GM08714 (cell line): ENCODE measurements around the gene EAF2.

ENCODE experiments used
- H3K4me3 ChIP-seq: fragments of 200-500 bp; sonication (Bioruptor generic); 2 replicates; pipeline ENCODE4 v1.5.1; 2014; ENCODE audit warnings: mild to moderate bottlenecking, low read length, inconsistent platforms
- ZNF274 ChIP-seq: IDR thresholded peaks from 2 replicates; pipeline ENCODE4 v1.6.1; 2012; ENCODE audit warnings: mild to moderate bottlenecking, low read depth, low read length

EAF2 gene

DNA sequence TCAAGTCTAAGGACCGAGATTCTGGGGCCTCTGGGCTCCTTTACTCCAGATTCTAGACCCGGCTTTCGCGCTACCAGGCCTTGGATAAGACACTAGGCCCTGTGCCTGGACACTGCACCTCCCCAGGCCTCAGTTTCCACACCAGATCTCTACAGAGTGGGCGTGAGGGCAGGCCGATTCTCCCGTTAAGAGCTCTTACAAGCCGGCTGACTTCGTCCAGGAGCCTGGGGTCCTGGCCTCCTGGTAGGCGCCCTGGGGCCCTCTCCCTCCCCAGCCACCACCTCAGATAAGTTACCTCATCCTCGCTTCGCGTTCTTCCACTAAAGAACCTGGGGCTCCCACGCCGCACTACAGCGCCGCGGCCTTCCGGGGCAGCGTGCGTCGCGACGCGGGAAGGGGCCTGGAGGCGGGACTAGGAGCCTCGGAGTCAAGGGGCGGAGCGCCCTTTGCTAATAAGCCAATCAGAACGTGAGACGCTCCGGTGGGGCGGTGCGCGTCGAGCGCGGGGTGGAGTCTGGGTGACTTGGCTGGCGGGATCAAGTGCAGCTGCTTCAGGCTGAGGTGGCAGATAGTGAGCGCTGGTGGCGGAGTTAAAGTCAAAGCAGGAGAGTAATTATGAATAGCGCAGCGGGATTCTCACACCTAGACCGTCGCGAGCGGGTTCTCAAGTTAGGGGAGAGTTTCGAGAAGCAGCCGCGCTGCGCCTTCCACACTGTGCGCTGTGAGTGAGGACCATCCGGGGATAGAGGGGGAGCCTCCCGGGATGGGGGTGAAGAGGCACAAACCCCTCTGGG is at the start of gene EAF2, which contains the start of gene IQCB1:
Gene EAF2, plus strand, starts transcription at position 539 of the 794 bp plus-strand sequence. Its CDS starts 77 bp downstream, at position 616.
Gene IQCB1, minus strand, starts transcription at position 390 of the 794 bp plus-strand sequence. CDS start 6,100 bp downstream, outside the sequence.
- H3K4me3 ChIP-seq: peak within 1 kb of the TSS; percentile 82

DNA sequence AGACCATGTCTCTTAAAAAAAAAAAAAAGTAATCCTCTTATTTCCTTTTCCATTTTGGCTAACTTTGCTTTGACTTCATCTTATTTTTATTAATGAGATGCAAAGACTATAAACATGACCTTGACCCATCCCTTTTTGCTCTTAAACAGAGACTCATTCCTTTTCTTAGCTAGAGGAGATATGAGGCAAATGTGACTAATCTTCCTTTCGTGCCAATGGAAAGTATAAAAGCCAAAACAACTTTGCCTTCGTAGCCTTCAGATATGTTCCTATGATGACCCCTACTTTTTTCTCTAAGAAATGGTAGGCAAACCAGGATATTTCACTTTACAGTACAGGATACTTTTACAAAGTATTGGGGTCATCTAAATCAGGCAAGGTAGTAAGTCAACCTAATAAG is 48.5 kb upstream of the EAF2 start:
- H3K4me3 ChIP-seq: no peak overlapping the region
- no peak for TF ChIP-seq ZNF274

More for the DNA sequence above, at the start of gene EAF2, which contains the start of gene IQCB1:
- no peak for TF ChIP-seq ZNF274

DNA sequence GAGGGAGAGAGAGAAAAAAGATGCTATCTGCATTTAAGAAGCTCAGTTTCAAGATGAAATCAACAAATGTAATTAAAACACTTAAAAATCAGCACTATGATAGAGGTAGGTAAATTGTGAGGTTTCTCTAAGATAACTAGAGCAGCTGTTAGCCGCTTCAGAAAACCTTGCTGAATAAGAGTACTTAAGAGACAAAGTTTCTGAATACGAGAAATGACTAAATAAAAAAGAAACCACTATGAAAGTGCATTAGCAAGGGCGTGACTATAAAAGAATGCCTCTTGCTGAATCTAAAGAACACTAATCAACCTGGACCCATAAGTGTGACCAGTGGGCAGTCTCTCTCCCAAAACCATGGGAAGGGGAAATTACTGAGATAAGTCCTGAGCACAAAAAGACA is 41.9 kb upstream of the EAF2 start:
- TF ChIP-seq ZNF274: no peak

DNA sequence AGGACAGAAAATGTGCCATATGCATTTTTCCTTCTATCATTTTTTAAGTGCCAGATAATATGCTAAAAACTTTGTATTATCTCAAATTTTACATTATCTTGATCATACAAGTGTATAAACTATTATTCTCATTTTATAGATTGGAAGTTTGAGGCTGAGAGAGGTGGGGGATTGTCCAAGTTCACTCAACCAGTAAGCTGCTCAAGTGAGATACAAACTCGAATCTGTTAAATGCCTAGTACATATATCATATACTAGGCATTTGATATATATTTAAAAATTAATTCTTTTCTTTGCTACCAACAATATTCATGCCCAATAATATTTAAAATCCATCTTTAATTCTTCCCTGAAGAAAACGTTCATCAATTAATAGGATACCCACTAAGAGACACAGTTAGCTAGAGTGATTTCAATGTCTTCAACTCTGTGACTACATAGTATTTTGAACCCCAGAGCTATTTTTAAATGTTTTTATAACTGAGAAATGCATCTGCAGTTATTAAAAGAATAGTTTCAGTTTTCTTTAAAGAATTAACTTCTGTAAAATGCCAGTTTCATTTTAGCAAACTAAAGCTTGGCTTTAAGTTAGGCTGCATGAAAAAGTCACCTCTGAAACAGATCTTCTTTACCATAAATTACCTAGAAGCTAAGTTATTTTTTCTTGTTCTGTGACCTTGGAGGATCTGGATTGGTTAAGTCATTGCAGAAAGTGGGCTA is 40.6 kb upstream of the EAF2 start:
- no peak overlapping the region for H3K4me3 ChIP-seq
- TF ChIP-seq ZNF274: no peak

More for the DNA sequence above, 41.9 kb upstream of the EAF2 start:
- H3K4me3 ChIP-seq: no peak overlapping the region

DNA sequence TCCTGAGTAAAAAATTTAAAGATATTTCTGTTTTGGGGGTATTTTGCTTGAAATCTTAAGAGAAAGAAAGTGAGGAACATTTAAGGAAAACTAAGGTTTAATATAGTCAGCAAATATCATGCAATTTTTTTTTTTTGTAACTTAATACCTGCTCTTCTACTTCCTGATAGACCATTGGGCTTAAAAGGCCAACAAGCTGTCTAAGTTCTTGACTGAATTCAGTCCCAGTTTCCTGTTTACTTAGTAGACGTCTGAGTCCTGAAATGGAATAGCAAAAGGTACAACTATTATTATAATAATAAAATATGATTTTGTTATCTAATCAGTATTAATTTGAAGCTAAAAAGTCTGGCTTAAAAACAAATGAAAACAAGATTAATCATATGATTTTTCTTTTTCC is 38.0 kb upstream of the EAF2 start:
- H3K4me3 ChIP-seq: no peak overlapping the region
- TF ChIP-seq ZNF274: no peak

DNA sequence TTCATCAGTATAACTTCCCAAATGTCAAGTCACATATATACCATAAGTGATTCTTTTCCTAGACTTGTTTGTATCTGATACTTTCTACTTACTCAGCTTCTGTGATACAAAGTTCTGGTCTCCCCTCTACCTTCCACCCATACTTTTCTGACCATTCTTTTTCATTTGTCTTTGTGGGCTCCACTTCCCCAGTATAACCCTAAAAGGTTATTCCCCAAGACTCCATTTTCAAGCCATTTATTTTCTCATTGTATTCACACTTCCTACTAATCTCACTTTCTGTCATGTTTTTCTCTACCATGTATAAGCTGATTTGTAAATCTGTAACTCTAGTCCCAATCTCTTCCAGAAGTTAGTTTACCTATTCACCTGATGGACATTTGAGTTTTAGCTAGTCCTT is 34.1 kb upstream of the EAF2 start:
- no peak for TF ChIP-seq ZNF274
- H3K4me3 ChIP-seq: no peak overlapping the region

DNA sequence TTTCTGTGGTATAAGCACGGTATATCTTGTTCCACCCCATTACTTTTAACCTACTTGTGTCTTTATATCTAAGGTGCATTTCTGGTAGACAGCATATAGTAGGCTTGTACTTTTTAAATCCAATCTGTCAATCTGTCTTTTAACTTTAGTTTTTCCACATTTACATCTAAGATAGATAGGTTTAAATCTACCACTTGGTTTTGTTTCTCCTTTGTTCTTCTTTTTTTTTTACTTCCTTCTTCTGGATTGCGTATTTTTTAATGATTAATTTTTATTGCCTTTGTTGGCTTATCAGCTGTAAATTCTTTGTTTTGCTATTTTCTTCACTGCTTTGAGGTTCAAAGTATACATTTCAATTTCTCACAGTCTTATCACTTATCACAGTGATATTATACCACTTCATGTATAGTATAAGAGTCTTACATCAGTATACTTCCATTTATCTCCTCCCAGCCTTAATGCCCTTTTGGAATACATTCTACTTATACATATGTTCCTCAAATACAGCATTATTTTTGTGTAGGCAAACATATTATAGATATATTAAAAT is 31.2 kb upstream of the EAF2 start:
- no peak for TF ChIP-seq ZNF274
- H3K4me3 ChIP-seq: no peak overlapping the region

DNA sequence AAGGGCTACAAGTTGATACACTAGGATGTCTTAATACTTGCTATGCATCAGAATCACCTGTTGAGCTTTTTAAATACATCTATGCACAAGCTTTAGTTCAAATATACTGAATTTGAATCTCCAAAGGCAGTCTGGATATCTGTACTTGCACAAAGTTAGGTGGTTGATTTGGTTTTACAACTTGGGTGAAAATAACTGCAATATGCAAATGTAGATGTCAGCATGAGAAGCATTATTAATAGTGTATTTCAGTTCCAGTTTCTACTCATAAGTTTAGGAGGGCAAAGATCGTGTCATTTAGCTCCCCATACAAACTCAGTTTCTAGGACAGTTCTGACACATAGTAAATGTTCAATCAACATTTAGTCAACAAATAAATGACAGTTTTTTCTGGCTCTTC is 25.8 kb upstream of the EAF2 start:
- TF ChIP-seq ZNF274: no peak
- no peak overlapping the region for H3K4me3 ChIP-seq

DNA sequence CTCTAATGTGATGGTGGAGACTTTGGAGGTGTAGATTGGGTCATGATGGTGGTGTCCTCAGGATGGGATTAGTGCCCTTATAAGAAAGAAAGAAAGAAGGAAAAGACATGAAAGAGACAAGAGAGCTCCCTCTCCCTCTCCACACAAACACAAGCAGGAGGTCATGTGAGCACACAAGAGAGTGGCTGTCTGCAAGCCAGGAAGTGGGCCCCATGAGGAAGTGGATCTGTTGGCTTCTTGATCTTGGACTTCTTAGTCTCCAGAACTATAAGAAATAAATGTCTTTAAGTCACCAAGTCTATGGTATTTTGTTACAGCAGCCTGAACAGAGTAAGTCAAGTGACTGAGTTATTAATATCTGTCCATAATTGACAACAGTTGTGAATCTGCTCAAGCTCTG is 17.3 kb upstream of the EAF2 start:
- TF ChIP-seq ZNF274: no peak
- H3K4me3 ChIP-seq: no peak overlapping the region

DNA sequence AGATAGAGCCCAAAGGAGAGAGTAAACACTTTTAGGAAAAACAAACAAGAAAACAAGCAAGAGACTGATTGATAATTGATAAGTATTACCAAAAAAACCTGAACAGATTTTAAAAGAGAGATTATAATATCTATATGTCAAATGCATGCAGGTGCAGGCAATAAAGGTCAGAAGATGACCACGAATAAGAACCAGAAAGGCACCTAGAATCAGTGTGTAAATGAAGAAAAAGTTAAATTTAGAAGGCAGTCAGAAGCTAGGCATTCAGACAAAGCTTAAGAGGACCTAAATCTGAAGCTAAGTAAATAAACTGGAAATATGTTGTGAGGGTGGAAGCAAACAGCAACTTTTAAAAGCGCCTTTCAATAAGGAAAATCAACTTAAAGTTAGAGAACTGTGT is 16.4 kb upstream of the EAF2 start:
- TF ChIP-seq ZNF274: no peak

DNA sequence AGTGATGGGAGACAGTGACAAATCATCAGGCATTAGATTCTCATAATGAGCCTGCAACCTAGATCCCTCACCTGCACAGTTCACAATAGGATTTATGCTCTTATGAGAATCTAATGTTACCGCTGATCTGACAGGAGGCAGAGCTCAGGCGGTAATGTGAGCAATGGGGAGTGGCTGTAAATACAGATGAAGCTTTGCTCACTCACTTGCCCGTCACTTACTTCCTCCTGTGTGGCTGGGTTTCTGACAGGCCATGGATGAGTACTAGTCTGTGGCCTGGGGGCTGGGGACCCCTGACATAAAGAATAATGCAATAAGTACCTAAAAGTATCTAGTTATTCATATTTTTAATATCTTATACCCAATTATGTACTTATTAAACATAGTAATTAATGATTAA is 15.8 kb upstream of the EAF2 start:
- TF ChIP-seq ZNF274: no peak

More for the DNA sequence above, 16.4 kb upstream of the EAF2 start:
- no peak overlapping the region for H3K4me3 ChIP-seq

DNA sequence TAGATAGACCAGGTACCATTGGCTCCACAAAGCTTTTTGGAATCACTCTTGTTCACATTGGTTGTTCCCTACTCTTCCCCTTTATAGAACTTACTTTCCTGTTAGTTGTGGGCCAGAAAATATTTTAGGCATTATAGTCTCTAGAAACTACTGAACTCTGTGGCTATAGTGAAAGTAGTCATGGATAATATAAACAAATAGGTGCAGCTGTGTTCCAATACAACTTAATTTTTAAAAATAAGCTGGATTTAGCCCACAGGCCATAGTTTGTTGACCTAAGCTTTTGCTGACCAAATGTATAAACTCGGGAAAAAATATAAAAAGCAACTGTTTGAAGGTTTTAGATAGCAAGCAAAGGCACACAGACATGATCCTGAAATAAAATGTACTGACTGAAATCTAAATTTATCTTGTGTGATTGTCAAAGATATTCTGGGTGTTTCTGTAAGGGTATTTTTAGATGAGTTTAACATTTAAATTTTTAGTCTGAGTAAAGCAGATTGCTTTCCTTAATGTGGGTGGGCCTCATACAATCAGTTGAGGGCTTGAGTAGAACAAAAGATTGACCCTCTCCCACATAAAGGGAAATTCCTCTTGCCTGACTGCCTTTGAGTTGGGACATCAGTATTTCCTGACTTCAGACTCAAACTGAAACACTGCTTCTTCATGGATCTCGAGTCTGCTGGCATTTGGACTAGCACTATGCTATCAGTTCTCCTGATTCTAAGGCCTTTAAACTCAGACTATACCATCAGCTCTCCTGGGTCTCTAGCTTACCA is 13.4 kb upstream of the EAF2 start:
- H3K4me3 ChIP-seq: no peak overlapping the region
- TF ChIP-seq ZNF274: no peak

More for the DNA sequence above, 15.8 kb upstream of the EAF2 start:
- no peak overlapping the region for H3K4me3 ChIP-seq

DNA sequence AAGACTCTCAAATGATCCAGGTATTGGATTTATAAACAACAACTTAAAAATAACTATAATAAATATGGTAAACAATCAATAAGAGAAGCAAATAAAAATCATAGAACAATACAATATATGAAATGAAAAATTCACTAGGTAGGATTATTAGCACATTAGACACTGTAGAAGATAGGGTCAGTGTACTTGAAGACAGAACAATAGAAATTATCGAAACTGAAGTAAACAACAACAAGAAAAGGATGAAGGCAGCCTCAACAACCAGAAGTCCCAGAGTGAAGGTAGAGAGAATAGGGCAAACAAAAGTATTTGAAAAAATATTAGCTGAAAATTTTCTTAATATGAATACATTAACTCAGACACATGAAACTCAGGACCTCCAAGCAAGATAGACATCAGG is 12.0 kb upstream of the EAF2 start:
- TF ChIP-seq ZNF274: no peak

DNA sequence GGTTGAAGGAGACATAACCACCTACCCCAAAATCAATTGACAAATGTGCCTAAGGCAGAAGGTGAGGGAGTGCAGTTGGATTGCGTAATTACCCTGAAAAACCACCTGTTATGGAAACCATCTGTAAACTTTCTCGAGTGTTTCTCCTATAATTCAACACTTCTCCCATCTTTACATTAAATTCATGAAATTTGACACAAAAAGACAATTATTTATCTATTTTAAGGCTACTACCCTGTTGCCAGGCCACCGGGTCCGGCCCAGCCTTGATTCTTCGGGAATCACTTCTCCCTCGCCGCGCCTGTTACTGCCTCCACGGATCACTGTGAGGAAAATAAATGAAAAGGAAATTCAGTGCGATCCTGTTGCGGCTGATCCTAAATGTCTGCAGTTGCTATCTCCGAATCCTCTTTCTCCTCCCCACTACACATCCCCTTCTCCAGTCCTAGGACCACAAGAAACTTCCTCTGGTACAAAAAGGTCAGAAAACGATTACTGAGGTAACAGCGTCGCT is 795 bp upstream of the EAF2 start:
- H3K4me3 ChIP-seq: peak overlapping the region; percentile 82
- no peak for TF ChIP-seq ZNF274

More for the DNA sequence above, 12.0 kb upstream of the EAF2 start:
- H3K4me3 ChIP-seq: no peak overlapping the region
